ENCODE data around the gene KIFC3.

KIFC3 gene

DNA sequence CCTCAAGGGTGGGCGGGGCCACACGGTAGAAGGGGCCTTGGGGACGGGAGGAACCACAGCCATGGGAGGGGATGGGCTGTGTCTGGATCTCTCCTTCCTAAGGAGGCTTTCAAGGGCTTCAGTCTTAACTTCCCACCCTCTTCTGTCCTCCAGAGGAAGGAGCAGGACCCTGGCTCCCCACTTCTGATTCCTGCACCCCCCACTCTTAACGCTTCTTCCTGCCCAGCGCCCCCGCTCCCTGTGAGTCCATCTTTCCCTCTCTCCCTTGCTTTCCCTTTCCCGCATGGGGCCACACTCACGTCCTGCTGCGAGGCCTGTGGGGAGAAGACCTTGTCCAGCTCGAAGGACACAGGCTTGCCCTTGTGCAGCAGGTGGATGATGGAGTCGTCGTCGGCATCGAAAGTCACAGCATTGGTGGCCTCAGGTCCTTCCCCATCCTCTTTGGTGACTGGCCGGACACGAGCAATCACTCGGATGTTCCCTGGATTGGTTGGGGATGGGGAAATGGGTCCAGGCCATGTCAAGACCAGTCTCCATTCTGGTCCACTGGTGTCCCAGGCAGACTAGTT lies 37.0 kb downstream of the KIFC3 start:
- TF ChIP-seq SIN3A (IDR thresholded peaks at IDR 0.05; ENCODE audit: borderline replicate concordance, insufficient read depth, low read length) (no peak), POLR2AphosphoS5 (IDR thresholded peaks at IDR 0.05; ENCODE audit: low read depth, low read length) (no peak), TAF1 (IDR thresholded peaks at IDR 0.05; ENCODE audit: borderline replicate concordance, insufficient read depth, low read length) (no peak), FOXP2 (optimal IDR thresholded peaks at IDR 0.05; ENCODE audit: borderline replicate concordance, extremely low read depth, extremely low read length, insufficient read depth) (no peak)
- TF ChIP-seq, protein P1, sequence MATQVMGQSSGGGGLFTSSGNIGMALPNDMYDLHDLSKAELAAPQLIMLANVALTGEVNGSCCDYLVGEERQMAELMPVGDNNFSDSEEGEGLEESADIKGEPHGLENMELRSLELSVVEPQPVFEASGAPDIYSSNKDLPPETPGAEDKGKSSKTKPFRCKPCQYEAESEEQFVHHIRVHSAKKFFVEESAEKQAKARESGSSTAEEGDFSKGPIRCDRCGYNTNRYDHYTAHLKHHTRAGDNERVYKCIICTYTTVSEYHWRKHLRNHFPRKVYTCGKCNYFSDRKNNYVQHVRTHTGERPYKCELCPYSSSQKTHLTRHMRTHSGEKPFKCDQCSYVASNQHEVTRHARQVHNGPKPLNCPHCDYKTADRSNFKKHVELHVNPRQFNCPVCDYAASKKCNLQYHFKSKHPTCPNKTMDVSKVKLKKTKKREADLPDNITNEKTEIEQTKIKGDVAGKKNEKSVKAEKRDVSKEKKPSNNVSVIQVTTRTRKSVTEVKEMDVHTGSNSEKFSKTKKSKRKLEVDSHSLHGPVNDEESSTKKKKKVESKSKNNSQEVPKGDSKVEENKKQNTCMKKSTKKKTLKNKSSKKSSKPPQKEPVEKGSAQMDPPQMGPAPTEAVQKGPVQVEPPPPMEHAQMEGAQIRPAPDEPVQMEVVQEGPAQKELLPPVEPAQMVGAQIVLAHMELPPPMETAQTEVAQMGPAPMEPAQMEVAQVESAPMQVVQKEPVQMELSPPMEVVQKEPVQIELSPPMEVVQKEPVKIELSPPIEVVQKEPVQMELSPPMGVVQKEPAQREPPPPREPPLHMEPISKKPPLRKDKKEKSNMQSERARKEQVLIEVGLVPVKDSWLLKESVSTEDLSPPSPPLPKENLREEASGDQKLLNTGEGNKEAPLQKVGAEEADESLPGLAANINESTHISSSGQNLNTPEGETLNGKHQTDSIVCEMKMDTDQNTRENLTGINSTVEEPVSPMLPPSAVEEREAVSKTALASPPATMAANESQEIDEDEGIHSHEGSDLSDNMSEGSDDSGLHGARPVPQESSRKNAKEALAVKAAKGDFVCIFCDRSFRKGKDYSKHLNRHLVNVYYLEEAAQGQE (IDR thresholded peaks at IDR 0.05; ENCODE audit: insufficient read depth in 1 of 2, low read depth in 2 of 2, low read length in 2 of 2) = no peak

DNA sequence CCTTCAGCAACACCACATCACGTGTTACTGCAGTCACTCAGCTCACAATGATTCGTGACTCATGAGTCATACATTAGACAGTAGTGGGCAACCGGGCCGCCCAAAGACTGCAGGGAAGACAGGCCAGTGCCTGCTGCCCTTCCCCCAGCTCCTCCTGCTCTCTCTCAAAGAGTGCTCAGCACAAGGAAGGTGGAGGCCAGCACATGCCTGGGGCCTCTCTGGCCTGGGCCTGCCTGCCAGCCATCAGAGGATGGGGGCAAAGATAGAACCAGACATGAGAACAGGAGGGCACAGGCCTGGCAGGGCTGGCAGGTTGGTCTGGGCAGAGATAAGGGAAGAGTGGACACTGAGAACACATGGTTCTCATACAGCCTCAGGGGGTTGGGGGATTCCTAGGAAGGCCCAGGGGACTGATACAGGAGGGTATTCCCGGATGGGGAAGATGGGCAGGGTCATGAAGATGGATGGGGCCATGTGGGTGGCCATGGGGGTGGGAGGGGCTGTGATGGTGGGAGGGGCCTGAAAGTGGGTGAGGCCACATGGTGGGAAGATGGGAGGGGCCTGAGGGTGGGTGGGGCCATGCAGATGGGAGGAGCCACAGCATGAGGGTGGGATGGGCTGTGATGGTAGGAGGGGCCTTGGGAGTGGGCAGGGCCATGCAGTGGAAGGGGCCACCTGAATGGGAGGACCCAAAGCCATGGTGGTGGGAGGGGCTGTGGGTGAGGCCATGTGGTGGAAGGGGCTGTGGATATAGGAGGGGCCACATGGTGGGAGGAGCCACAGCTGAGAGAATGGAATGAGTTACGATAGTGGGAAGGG lies 37.7 kb downstream of the KIFC3 start:
- TF ChIP-seq SIN3A (IDR thresholded peaks at IDR 0.05; ENCODE audit: borderline replicate concordance, insufficient read depth, low read length) (no peak), POLR2AphosphoS5 (IDR thresholded peaks at IDR 0.05; ENCODE audit: low read depth, low read length) (no peak), TAF1 (IDR thresholded peaks at IDR 0.05; ENCODE audit: borderline replicate concordance, insufficient read depth, low read length) (no peak), FOXP2 (optimal IDR thresholded peaks at IDR 0.05; ENCODE audit: borderline replicate concordance, extremely low read depth, extremely low read length, insufficient read depth) (no peak)
- TF ChIP-seq, protein P1 (IDR thresholded peaks at IDR 0.05; ENCODE audit: insufficient read depth in 1 of 2, low read depth in 2 of 2, low read length in 2 of 2) = no peak

DNA sequence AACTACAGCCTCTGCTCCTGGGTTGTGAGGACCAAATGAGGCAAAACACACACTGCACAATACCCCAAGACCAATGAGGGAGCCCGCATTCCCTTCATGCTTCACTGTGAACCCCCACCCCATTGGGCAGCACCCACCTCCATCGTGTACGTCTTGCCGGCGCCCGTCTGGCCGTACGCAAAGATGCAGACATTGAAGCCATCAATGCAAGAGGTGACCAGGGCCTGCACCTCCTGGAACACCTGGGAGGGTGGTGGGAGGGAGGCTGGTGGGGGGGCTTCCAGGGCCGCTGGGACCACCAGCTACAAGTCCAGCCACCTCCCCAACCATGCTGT lies 38.3 kb downstream of the KIFC3 start:
- TF ChIP-seq POLR2AphosphoS5 (IDR thresholded peaks at IDR 0.05; ENCODE audit: low read depth, low read length) = no peak
- TF ChIP-seq TAF1 (IDR thresholded peaks at IDR 0.05; ENCODE audit: borderline replicate concordance, insufficient read depth, low read length) = no peak
- TF ChIP-seq, protein P1 (IDR thresholded peaks at IDR 0.05; ENCODE audit: insufficient read depth in 1 of 2, low read depth in 2 of 2, low read length in 2 of 2) = no peak
- TF ChIP-seq FOXP2 (optimal IDR thresholded peaks at IDR 0.05; ENCODE audit: borderline replicate concordance, extremely low read depth, extremely low read length, insufficient read depth) = no peak
- no peak for TF ChIP-seq SIN3A (IDR thresholded peaks at IDR 0.05; ENCODE audit: borderline replicate concordance, insufficient read depth, low read length)

DNA sequence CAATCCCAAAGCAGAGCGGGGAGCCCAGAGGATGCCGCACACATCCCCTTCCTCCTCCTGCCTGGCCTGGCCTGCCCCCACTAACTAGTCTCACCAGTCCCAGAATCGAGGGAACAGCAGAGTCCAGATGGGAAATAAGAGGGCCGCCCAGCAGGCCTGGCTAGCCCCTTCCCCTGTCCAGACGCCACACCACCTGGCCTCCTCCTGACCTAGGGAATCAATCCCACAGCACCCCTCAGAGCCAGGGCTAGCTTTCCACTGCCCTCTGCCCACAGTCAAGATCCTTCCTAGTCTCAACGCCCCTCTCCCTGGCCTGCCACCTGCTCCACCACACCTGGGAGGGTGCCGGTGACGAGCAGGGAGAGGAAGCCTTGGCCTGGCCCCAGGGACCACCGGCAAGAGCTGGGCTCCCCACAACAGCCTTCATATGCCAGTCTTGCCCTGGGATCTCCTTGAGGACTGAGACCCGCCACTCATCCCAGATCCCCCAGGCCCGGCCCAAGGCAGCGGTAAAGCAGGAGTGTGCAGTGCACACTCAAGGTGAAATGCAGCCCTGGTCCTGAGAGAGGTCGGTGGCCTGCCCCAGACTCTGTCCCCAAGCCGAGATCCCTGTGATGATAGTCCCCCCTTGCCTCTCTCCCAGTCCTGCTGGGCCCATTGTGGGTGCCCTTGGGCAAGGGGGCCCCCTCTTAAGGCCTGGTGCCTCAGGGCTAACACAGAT lies 38.8 kb downstream of the KIFC3 start:
- TF ChIP-seq TAF1 (IDR thresholded peaks at IDR 0.05; ENCODE audit: borderline replicate concordance, insufficient read depth, low read length) (no peak), FOXP2 (optimal IDR thresholded peaks at IDR 0.05; ENCODE audit: borderline replicate concordance, extremely low read depth, extremely low read length, insufficient read depth) (no peak), SIN3A (IDR thresholded peaks at IDR 0.05; ENCODE audit: borderline replicate concordance, insufficient read depth, low read length) (no peak), POLR2AphosphoS5 (IDR thresholded peaks at IDR 0.05; ENCODE audit: low read depth, low read length) (no peak)
- TF ChIP-seq, protein P1 (IDR thresholded peaks at IDR 0.05; ENCODE audit: insufficient read depth in 1 of 2, low read depth in 2 of 2, low read length in 2 of 2) = no peak

All from PFSK-1 (cell line).